Naive thymus-derived CD4-positive, alpha-beta T cell (primary cell): ENCODE data around the gene MAP3K7CL. TPM values are rescaled to one million over a fixed set of nuclear protein-coding genes. Genes with fewer than 3 reads are reported as not detected.
"Not testable (repeated sequence)": the region's sequence is repeated elsewhere in the genome, so short reads cannot be mapped to it uniquely, and the experiment has no call there.

Experiments
- ATAC-seq: fragments of 150-1000 bp; cut with Tn5 transposase; 2 replicates; pipeline ENCODE4 v1.10.0; 2021; ENCODE audit warnings: mild to moderate bottlenecking, moderate library complexity
- CTCF ChIA-PET: fragments of 350-600 bp; sonication (Branson Sonifier 250); formaldehyde crosslinking; loops from one replicate; lab custom pipeline; 2021; ENCODE audit warnings: antibody characterized with exemption; lab: Charles Lee
- POLR2A ChIA-PET: fragments of 350-600 bp; sonication (Branson Sonifier 250); formaldehyde crosslinking; loops from one replicate; lab custom pipeline; 2021; ENCODE audit warnings: antibody characterized with exemption, inconsistent platforms; lab: Charles Lee
- DNase-seq, 9 donors: peaks; one replicate each; pipeline versions ENCODE4 v3.0.0 to v3.0.0-alpha.2; 2020 to 2022; ENCODE audit warnings: mixed read lengths in 1 of 9
- H3K27ac ChIP-seq: one replicate; pipeline ENCODE4 v1.7.0; 2013; ENCODE audit warnings: mild to moderate bottlenecking, low read depth, low read length, moderate library complexity
- H3K27me3 ChIP-seq, 2 donors: one replicate each; pipeline ENCODE4 v1.7.0; 2013; ENCODE audit warnings: low read length in 2 of 2, mild to moderate bottlenecking in 2 of 2, moderate library complexity in 2 of 2; ENCODE audit not compliant: control insufficient read depth in 2 of 2, insufficient read depth in 2 of 2
- H3K36me3 ChIP-seq, 3 experiments: 1 replicate in 2 of 3; 2 replicates in 1 of 3; pipeline ENCODE4 v1.7.0; 2013; ENCODE audit warnings: low read length in 3 of 3, mild to moderate bottlenecking in 3 of 3, moderate library complexity in 1 of 3; ENCODE audit not compliant: insufficient read depth in 3 of 3, control insufficient read depth in 2 of 3
- H3K4me1 ChIP-seq, 2 donors: one replicate each; pipeline ENCODE4 v1.7.0; 2013; ENCODE audit warnings: low read length in 2 of 2, mild to moderate bottlenecking in 2 of 2, moderate library complexity in 1 of 2; ENCODE audit not compliant: control insufficient read depth in 2 of 2, insufficient read depth in 2 of 2
- H3K4me3 ChIP-seq: 2 replicates; pipeline ENCODE4 v1.7.0; 2013; ENCODE audit warnings: mild to moderate bottlenecking, low read length
- H3K9me3 ChIP-seq, 3 experiments: 1 replicate in 2 of 3; 2 replicates in 1 of 3; pipeline ENCODE4 v1.7.0; 2013; ENCODE audit warnings: low read length in 3 of 3; ENCODE audit not compliant: control insufficient read depth in 2 of 3
- H3K27ac Mint-ChIP-seq, 9 donors: one replicate each; pipeline ENCODE4 v1.8.0; 2020 to 2022; ENCODE audit warnings: mixed read lengths in 9 of 9, mild to moderate bottlenecking in 8 of 9, moderate library complexity in 5 of 9, inconsistent platforms in 2 of 9
- H3K27me3 Mint-ChIP-seq, 5 donors: one replicate each; pipeline ENCODE4 v1.8.0; 2021 to 2022; ENCODE audit warnings: mixed read lengths in 5 of 5, mild to moderate bottlenecking in 1 of 5
- H3K36me3 Mint-ChIP-seq, 5 donors: one replicate each; pipeline ENCODE4 v1.8.0; 2020 to 2022; ENCODE audit warnings: mixed read lengths in 5 of 5, mild to moderate bottlenecking in 3 of 5, inconsistent platforms in 1 of 5
- H3K4me1 Mint-ChIP-seq, 7 donors: one replicate each; pipeline ENCODE4 v1.8.0; 2020 to 2022; ENCODE audit warnings: mixed read lengths in 7 of 7, mild to moderate bottlenecking in 3 of 7, inconsistent platforms in 1 of 7
- H3K4me3 Mint-ChIP-seq, 10 donors: one replicate each; pipeline ENCODE4 v1.8.0; 2020 to 2022; ENCODE audit warnings: mild to moderate bottlenecking in 10 of 10, mixed read lengths in 10 of 10, moderate library complexity in 6 of 10, inconsistent platforms in 2 of 10
- H3K9me3 Mint-ChIP-seq, 11 donors: one replicate each; pipeline ENCODE4 v1.8.0; 2020 to 2022; ENCODE audit warnings: mixed read lengths in 11 of 11, mild to moderate bottlenecking in 4 of 11, inconsistent platforms in 1 of 11, moderate library complexity in 1 of 11
- intact Hi-C, 2 donors: fragments of 100-400 bp; cut with micrococcal nuclease; formaldehyde crosslinking; loops; one replicate each; pipeline ENCODE4 v1.15.1; 2023
- polyA plus RNA-seq, 2 donors: library from polyadenylated mRNA; unstranded; fragments of 300-500 nt; fragmentation: Illumina TruSeq; gene quantifications; one replicate each; pipeline ENCODE4 v1.2.3, GENCODE V29; 2021
- total RNA-seq, 6 experiments: library from RNA in 5 of 6; stranded (reverse) in 5 of 6; gene quantifications; 1 replicate in 5 of 6; 2 replicates in 1 of 6; pipeline ENCODE4 v1.2.3 and lab custom pipeline; 2021 to 2026

Gene MAP3K7CL
- total and polyA plus RNA-seq, 7 experiments from 2014 or later = 2.7 to 11.6 (median 6.8) TPM

DNA sequence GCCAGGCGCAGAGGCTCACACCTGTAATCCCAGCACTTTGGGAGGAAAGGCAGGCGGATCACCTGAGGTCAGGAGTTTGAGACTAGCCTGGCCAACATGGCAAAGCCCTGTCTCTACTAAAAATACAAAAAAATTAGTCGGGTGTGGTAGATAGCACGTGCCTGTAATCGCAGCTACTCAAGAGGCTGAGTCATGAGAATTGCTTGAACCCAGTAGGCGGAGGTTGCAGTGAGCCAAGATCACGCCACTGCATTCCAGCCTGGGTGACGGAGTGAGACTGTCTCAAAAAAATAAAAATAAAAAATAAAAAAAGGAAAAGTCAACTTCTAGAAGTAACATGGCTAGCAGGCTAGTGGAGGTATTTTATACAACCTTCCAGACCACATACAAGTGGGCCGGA, 32.4 kb downstream of the MAP3K7CL start:
- ATAC-seq = peak; percentile 63
- H3K27me3 Mint-ChIP-seq, H3K9me3 Mint-ChIP-seq, H3K4me1 ChIP-seq, H3K4me3 Mint-ChIP-seq, H3K27me3 ChIP-seq, H3K4me3 ChIP-seq, H3K4me1 Mint-ChIP-seq, POLR2A ChIA-PET, H3K36me3 ChIP-seq, intact Hi-C loops, H3K27ac Mint-ChIP-seq, DNase-seq, H3K27ac ChIP-seq, H3K9me3 ChIP-seq, CTCF ChIA-PET: not testable (repeated sequence)
- peaks cover 0 to 23% (median 4%) of the 10 kb centered on the region in 5 donors for H3K36me3 Mint-ChIP-seq

- H3K36me3 ChIP-seq = no peaks in the 10 kb centered on the region
- H3K4me1 ChIP-seq = no peaks in the 10 kb centered on the region
- H3K4me3 ChIP-seq = no peak overlapping the region
- ATAC-seq (peak; percentile 59), DNase-seq (peak in 1 of 9 donors; percentile 11)
- ChIA-PET POLR2A (interaction anchor here (0.6 kb wide), 1 partner anchor 127 kb away, joined by 3 read pairs; no protein-coding TSS in a partner anchor), CTCF (interaction anchor here (0.6 to 1.6 kb wide), 2 partner anchors 9 to 20 kb away, joined by 4 to 5 read pairs; no protein-coding TSS in a partner anchor)
- Mint-ChIP-seq H3K4me3 (no peak overlapping the region), H3K27me3 (peaks cover 0 to 3% (median 0%) of the 10 kb centered on the region in 5 donors), H3K9me3 (no peaks in the 10 kb centered on the region), H3K4me1 (peaks cover 0 to 8% (median 0%) of the 10 kb centered on the region in 7 donors), H3K27ac (no peak overlapping the region), H3K36me3 (peaks cover 0 to 23% (median 6%) of the 10 kb centered on the region in 5 donors)
- H3K27me3 ChIP-seq = no peaks in the 10 kb centered on the region
- H3K9me3 ChIP-seq = no peaks in the 10 kb centered on the region
- intact Hi-C loops = loop anchor here (1.0 kb wide), 2 partner anchors 185 to 209 kb away; no protein-coding TSS in a partner anchor
- H3K27ac ChIP-seq = no peak overlapping the region
Measured at GRCh38 chr21:29163341-29164115, 33.1 kb downstream of the MAP3K7CL start.

GRCh38 chr21:29164323-29164942, 34.0 kb downstream of the MAP3K7CL start:
- peaks cover 0 to 20% (median 11%) of the 10 kb centered on the region in 5 donors for H3K36me3 Mint-ChIP-seq
- POLR2A ChIA-PET = interaction anchor here (0.6 kb wide), 1 partner anchor 126 kb away, joined by 3 read pairs; no protein-coding TSS in a partner anchor
- H3K27me3 ChIP-seq = no peaks in the 10 kb centered on the region

DNA sequence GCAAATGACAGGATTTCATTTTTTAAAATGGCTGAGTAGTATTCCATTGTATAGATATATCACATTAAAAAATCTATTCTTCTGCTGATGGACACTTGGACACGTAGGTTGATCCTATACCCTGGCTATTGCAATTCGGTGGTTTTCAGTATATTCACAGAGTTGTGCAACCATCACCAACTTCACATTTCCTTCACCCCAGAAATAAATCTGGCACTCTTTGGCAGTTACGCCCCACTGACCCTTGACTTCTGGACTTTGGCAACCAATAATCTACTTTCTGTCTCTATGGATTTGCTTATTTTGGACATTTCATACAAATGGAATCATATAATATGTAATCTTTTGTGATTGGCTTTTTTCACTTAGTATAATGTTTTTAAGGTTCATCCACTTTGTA, 35.9 kb downstream of the MAP3K7CL start:
- peaks cover 0 to 27% (median 8%) of the 10 kb centered on the region in 7 donors for H3K4me1 Mint-ChIP-seq
- Histone ChIP-seq H3K36me3 (no peaks in the 10 kb centered on the region), H3K27ac (no peak overlapping the region), H3K4me3 (no peak overlapping the region), H3K9me3 (no peaks in the 10 kb centered on the region), H3K4me1 (no peaks in the 10 kb centered on the region), H3K27me3 (no peaks in the 10 kb centered on the region)
- intact Hi-C loops = loop anchor here in 1 of 2 donors (5.0 kb wide), 1 partner anchor 131 kb away; the partner anchor contains the start of gene BACH1
- no peak overlapping the region for H3K27ac Mint-ChIP-seq
- CTCF ChIA-PET = no interaction called here
- H3K36me3 Mint-ChIP-seq = peaks cover 0 to 19% (median 10%) of the 10 kb centered on the region in 5 donors
- H3K4me3 Mint-ChIP-seq = no peak overlapping the region
- ATAC-seq (no peak), DNase-seq (no peak)
- H3K27me3 Mint-ChIP-seq = peaks cover 0 to 3% (median 0%) of the 10 kb centered on the region in 5 donors
- H3K9me3 Mint-ChIP-seq = peaks cover 0 to 7% (median 0%) of the 10 kb centered on the region in 11 donors
- POLR2A ChIA-PET = no interaction called here

More at GRCh38 chr21:29164323-29164942, 34.0 kb downstream of the MAP3K7CL start:
- H3K4me1 ChIP-seq = no peaks in the 10 kb centered on the region
- H3K27ac ChIP-seq = no peak overlapping the region
- Mint-ChIP-seq H3K27ac (no peak overlapping the region), H3K4me3 (no peak overlapping the region), H3K27me3 (peaks cover 0 to 3% (median 0%) of the 10 kb centered on the region in 5 donors), H3K9me3 (no peaks in the 10 kb centered on the region), H3K4me1 (peaks cover 0 to 15% (median 0%) of the 10 kb centered on the region in 7 donors)
- ATAC-seq (no peak), DNase-seq (peak in 1 of 9 donors; percentile 6)
- H3K4me3 ChIP-seq = no peak overlapping the region
- intact Hi-C loops = loop anchor here (1.0 kb wide), 2 partner anchors 184 to 208 kb away; no protein-coding TSS in a partner anchor
- CTCF ChIA-PET = interaction anchor here (0.7 to 1.6 kb wide), 2 partner anchors 10 to 68 kb away, joined by 3 to 5 read pairs; no protein-coding TSS in a partner anchor
- H3K9me3 ChIP-seq = no peaks in the 10 kb centered on the region
- no peaks in the 10 kb centered on the region for H3K36me3 ChIP-seq

- ATAC-seq (no peak), DNase-seq (no peak)
- Mint-ChIP-seq H3K4me3 (no peak overlapping the region), H3K9me3 (peaks cover 0 to 7% (median 0%) of the 10 kb centered on the region in 11 donors), H3K27me3 (peaks cover 0 to 3% (median 0%) of the 10 kb centered on the region in 5 donors), H3K4me1 (peaks cover 4 to 30% (median 8%) of the 10 kb centered on the region in 7 donors), H3K36me3 (peaks cover 0 to 21% (median 10%) of the 10 kb centered on the region in 5 donors), H3K27ac (no peak overlapping the region)
- Histone ChIP-seq H3K36me3 (no peaks in the 10 kb centered on the region), H3K27me3 (no peaks in the 10 kb centered on the region), H3K27ac (no peak overlapping the region), H3K9me3 (no peaks in the 10 kb centered on the region), H3K4me3 (no peak overlapping the region), H3K4me1 (no peaks in the 10 kb centered on the region)
- intact Hi-C loops = loop anchor here (1.0 to 5.0 kb wide), 2 partner anchors 130 to 132 kb away; partner anchors contain the start of gene BACH1 (in 1 of the 2)
- ChIA-PET CTCF (no interaction called here), POLR2A (no interaction called here)
Measured at GRCh38 chr21:29166853-29167252, 36.4 kb downstream of the MAP3K7CL start.

DNA sequence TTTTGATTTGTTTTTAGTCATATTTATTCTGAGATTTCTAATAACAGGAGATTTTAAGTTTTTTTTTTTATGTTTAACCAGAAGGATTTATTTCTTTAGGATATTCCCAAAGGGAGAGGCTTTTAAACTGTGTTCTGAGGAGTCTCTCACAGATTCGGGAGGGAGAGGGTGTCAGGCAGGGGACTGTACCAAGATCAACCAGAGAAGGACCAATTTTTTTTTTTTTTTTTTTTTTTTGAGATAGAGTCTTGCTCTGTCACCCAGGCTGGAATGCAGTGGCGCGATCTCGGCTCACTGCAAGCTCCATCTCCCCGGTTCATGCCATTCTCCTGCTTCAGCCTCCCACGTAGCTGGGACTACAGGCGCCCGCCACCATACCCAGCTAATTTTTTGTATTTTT, 37.0 kb downstream of the MAP3K7CL start:
- intact Hi-C loops = loop anchor here (1.0 to 5.0 kb wide), 2 partner anchors 130 to 132 kb away; partner anchors contain the start of gene BACH1 (in 1 of the 2)
- POLR2A ChIA-PET, H3K36me3 ChIP-seq, H3K9me3 ChIP-seq, H3K27ac Mint-ChIP-seq, H3K27me3 ChIP-seq, DNase-seq, H3K27ac ChIP-seq, H3K4me3 ChIP-seq, H3K27me3 Mint-ChIP-seq, H3K4me3 Mint-ChIP-seq, H3K9me3 Mint-ChIP-seq, CTCF ChIA-PET, H3K4me1 ChIP-seq, ATAC-seq: not testable (repeated sequence)
- Mint-ChIP-seq H3K4me1 (peaks cover 5 to 33% (median 8%) of the 10 kb centered on the region in 7 donors), H3K36me3 (peaks cover 0 to 21% (median 10%) of the 10 kb centered on the region in 5 donors)
